Effector memory CD8-positive, alpha-beta T cell (primary cell): ENCODE results near the gene FMN1.

Experiments
- ATAC-seq: fragments of 150-1000 bp; cut with Tn5 transposase; replicated peaks from 2 replicates; pipeline ENCODE4 v1.10.0; 2021; ENCODE audit warnings: mild to moderate bottlenecking, moderate library complexity
- DNase-seq, 3 experiments: peaks; one replicate each; pipeline ENCODE4 v3.0.0; 2021
- H3K27ac Mint-ChIP-seq, 2 donors: one replicate each; pipeline ENCODE4 v1.8.0; 2022; ENCODE audit warnings: mild to moderate bottlenecking in 2 of 2, mixed read lengths in 2 of 2, moderate library complexity in 2 of 2
- H3K27me3 Mint-ChIP-seq, 2 donors: one replicate each; pipeline ENCODE4 v1.8.0; 2022; ENCODE audit warnings: mixed read lengths in 2 of 2
- H3K36me3 Mint-ChIP-seq: one replicate; pipeline ENCODE4 v1.8.0; 2022; ENCODE audit warnings: mild to moderate bottlenecking, moderate library complexity, mixed read lengths; ENCODE audit not compliant: insufficient read depth
- H3K4me1 Mint-ChIP-seq, 2 donors: one replicate each; pipeline ENCODE4 v1.8.0; 2022; ENCODE audit warnings: low read depth in 2 of 2, mixed read lengths in 2 of 2
- H3K4me3 Mint-ChIP-seq, 2 donors: one replicate each; pipeline ENCODE4 v1.8.0; 2022; ENCODE audit warnings: mild to moderate bottlenecking in 2 of 2, mixed read lengths in 2 of 2, moderate library complexity in 2 of 2
- H3K9me3 Mint-ChIP-seq, 2 donors: one replicate each; pipeline ENCODE4 v1.8.0; 2022; ENCODE audit warnings: mixed read lengths in 2 of 2

Gene FMN1

GRCh38 chr15:32819448-32819847 lies 375.1 kb downstream of the FMN1 start:
- ATAC-seq (no peak), DNase-seq (no peak)
- Mint-ChIP-seq H3K27me3 (peaks cover 0 to 2% of the 10 kb centered on the region in 2 donors), H3K9me3 (no peaks in the 10 kb centered on the region), H3K4me3 (no peak overlapping the region), H3K36me3 (no peaks in the 10 kb centered on the region), H3K27ac (no peak overlapping the region), H3K4me1 (no peaks in the 10 kb centered on the region)

- Mint-ChIP-seq H3K4me1 (no peaks in the 10 kb centered on the region), H3K27me3 (no peaks in the 10 kb centered on the region), H3K36me3 (no peaks in the 10 kb centered on the region), H3K9me3 (no peaks in the 10 kb centered on the region), H3K27ac (no peak overlapping the region), H3K4me3 (no peak overlapping the region)
- DNase-seq (no peak), ATAC-seq (no peak)
These were observed 375.6 kb downstream of the FMN1 start for GRCh38 chr15:32818758-32819447.

- Mint-ChIP-seq H3K4me3 (no peak overlapping the region), H3K4me1 (no peaks in the 10 kb centered on the region), H3K36me3 (no peaks in the 10 kb centered on the region), H3K27me3 (no peaks in the 10 kb centered on the region), H3K27ac (no peak overlapping the region), H3K9me3 (no peaks in the 10 kb centered on the region)
- DNase-seq (no peak), ATAC-seq (no peak)
These were observed 376.9 kb downstream of the FMN1 start for GRCh38 chr15:32817577-32817976.

GRCh38 chr15:32807331-32807730 lies 387.2 kb downstream of the FMN1 start:
- Mint-ChIP-seq H3K9me3 (peaks cover 0 to 18% of the 10 kb centered on the region in 2 donors), H3K36me3 (peaks cover 5% of the 10 kb centered on the region), H3K27me3 (peaks cover 0 to 40% of the 10 kb centered on the region in 2 donors), H3K4me3 (no peak overlapping the region), H3K4me1 (no peaks in the 10 kb centered on the region), H3K27ac (no peak overlapping the region)
- ATAC-seq (no peak), DNase-seq (no peak)

GRCh38 chr15:32803631-32804030 lies 390.9 kb downstream of the FMN1 start:
- peaks cover 0 to 10% of the 10 kb centered on the region in 2 donors for H3K9me3 Mint-ChIP-seq

GRCh38 chr15:32802286-32802936 lies 392.1 kb downstream of the FMN1 start:
- H3K27ac Mint-ChIP-seq: no peak overlapping the region
- ATAC-seq: no peak
- peaks cover 0 to 10% of the 10 kb centered on the region in 2 donors for H3K9me3 Mint-ChIP-seq
- H3K4me3 Mint-ChIP-seq: no peak overlapping the region
- peaks cover 0 to 20% of the 10 kb centered on the region in 2 donors for H3K27me3 Mint-ChIP-seq
- no peaks in the 10 kb centered on the region for H3K4me1 Mint-ChIP-seq
- DNase-seq: no peak
- H3K36me3 Mint-ChIP-seq: peaks cover 3% of the 10 kb centered on the region

More at GRCh38 chr15:32803631-32804030, 390.9 kb downstream of the FMN1 start:
- DNase-seq: no peak
- Mint-ChIP-seq H3K27ac (no peak overlapping the region), H3K36me3 (peaks cover 3% of the 10 kb centered on the region), H3K4me1 (no peaks in the 10 kb centered on the region), H3K4me3 (no peak overlapping the region), H3K27me3 (peaks cover 0 to 20% of the 10 kb centered on the region in 2 donors)
- no peak for ATAC-seq

GRCh38 chr15:32799936-32800535 lies 394.5 kb downstream of the FMN1 start:
- H3K36me3 Mint-ChIP-seq: peaks cover 3% of the 10 kb centered on the region
- peaks cover 0 to 10% of the 10 kb centered on the region in 2 donors for H3K9me3 Mint-ChIP-seq
- H3K27ac Mint-ChIP-seq: no peak overlapping the region
- H3K4me3 Mint-ChIP-seq: no peak overlapping the region
- no peak for ATAC-seq
- H3K4me1 Mint-ChIP-seq: no peaks in the 10 kb centered on the region
- no peak for DNase-seq
- peaks cover 0 to 20% of the 10 kb centered on the region in 2 donors for H3K27me3 Mint-ChIP-seq

GRCh38 chr15:32796856-32797255 lies 397.7 kb downstream of the FMN1 start:
- Mint-ChIP-seq H3K9me3 (peaks cover 0 to under 1% of the 10 kb centered on the region in 2 donors), H3K27ac (no peak overlapping the region), H3K4me3 (no peak overlapping the region), H3K36me3 (no peaks in the 10 kb centered on the region), H3K27me3 (no peaks in the 10 kb centered on the region), H3K4me1 (no peaks in the 10 kb centered on the region)
- ATAC-seq (no peak), DNase-seq (no peak)

GRCh38 chr15:32794973-32795372 lies 399.5 kb downstream of the FMN1 start:
- H3K9me3 Mint-ChIP-seq: peaks cover 0 to 5% of the 10 kb centered on the region in 2 donors
- H3K27ac Mint-ChIP-seq: no peak overlapping the region
- H3K4me3 Mint-ChIP-seq: no peak overlapping the region
- no peaks in the 10 kb centered on the region for H3K36me3 Mint-ChIP-seq
- no peaks in the 10 kb centered on the region for H3K4me1 Mint-ChIP-seq
- ATAC-seq (no peak), DNase-seq (no peak)
- no peaks in the 10 kb centered on the region for H3K27me3 Mint-ChIP-seq

GRCh38 chr15:32792436-32792835 lies 402.1 kb downstream of the FMN1 start:
- Mint-ChIP-seq H3K4me1 (no peaks in the 10 kb centered on the region), H3K27me3 (no peaks in the 10 kb centered on the region), H3K4me3 (no peak overlapping the region), H3K9me3 (peaks cover 0 to 5% of the 10 kb centered on the region in 2 donors), H3K27ac (no peak overlapping the region), H3K36me3 (peaks cover 2% of the 10 kb centered on the region)
- DNase-seq (no peak), ATAC-seq (no peak)

GRCh38 chr15:32790352-32790999 lies 404.0 kb downstream of the FMN1 start:
- ATAC-seq: no peak

GRCh38 chr15:32787949-32788348 lies 406.6 kb downstream of the FMN1 start:
- no peaks in the 10 kb centered on the region for H3K4me1 Mint-ChIP-seq
- H3K9me3 Mint-ChIP-seq: peaks cover 0 to 5% of the 10 kb centered on the region in 2 donors
- no peak for DNase-seq

More at GRCh38 chr15:32790352-32790999, 404.0 kb downstream of the FMN1 start:
- no peak for DNase-seq
- H3K4me3 Mint-ChIP-seq: no peak overlapping the region
- H3K9me3 Mint-ChIP-seq: peaks cover 0 to 5% of the 10 kb centered on the region in 2 donors
- peaks cover 2% of the 10 kb centered on the region for H3K36me3 Mint-ChIP-seq
- H3K27me3 Mint-ChIP-seq: no peaks in the 10 kb centered on the region
- no peaks in the 10 kb centered on the region for H3K4me1 Mint-ChIP-seq
- H3K27ac Mint-ChIP-seq: no peak overlapping the region

GRCh38 chr15:32786906-32787305 lies 407.6 kb downstream of the FMN1 start:
- Mint-ChIP-seq H3K27ac (no peak overlapping the region), H3K27me3 (no peaks in the 10 kb centered on the region), H3K4me1 (no peaks in the 10 kb centered on the region), H3K9me3 (peaks cover 0 to 5% of the 10 kb centered on the region in 2 donors), H3K4me3 (no peak overlapping the region), H3K36me3 (peaks cover 2% of the 10 kb centered on the region)
- no peak for ATAC-seq
- no peak for DNase-seq

More at GRCh38 chr15:32787949-32788348, 406.6 kb downstream of the FMN1 start:
- Mint-ChIP-seq H3K27me3 (no peaks in the 10 kb centered on the region), H3K4me3 (no peak overlapping the region), H3K27ac (no peak overlapping the region), H3K36me3 (peaks cover 2% of the 10 kb centered on the region)
- ATAC-seq: no peak
